Colonic mucosa (tissue), 4 donors: Measurements from ENCODE around the gene CHSY1. TPM values are rescaled to one million over a fixed set of nuclear protein-coding genes. Genes with fewer than 3 reads are reported as not detected.

Experiments
- DNase-seq: peaks from one replicate; pipeline ENCODE4 v3.0.0-alpha.2; 2020
- H3K27ac ChIP-seq: fragments of 200-600 bp; one replicate; pipeline ENCODE4 v1.8.0; 2021
- H3K27me3 ChIP-seq: fragments of 200-600 bp; one replicate; pipeline ENCODE4 v1.8.0; 2021
- H3K36me3 ChIP-seq: fragments of 200-600 bp; one replicate; pipeline ENCODE4 v1.8.0; 2021
- H3K4me1 ChIP-seq: fragments of 200-600 bp; one replicate; pipeline ENCODE4 v1.8.0; 2021; ENCODE audit warnings: mild to moderate bottlenecking
- H3K4me3 ChIP-seq: fragments of 200-600 bp; one replicate; pipeline ENCODE4 v1.8.0; 2021
- H3K9ac ChIP-seq, 2 donors: one replicate each; pipeline ENCODE4 v1.7.0; 2013; ENCODE audit warnings: control low read depth in 2 of 2, low read depth in 2 of 2, low read length in 2 of 2
- H3K9me3 ChIP-seq: fragments of 200-600 bp; one replicate; pipeline ENCODE4 v1.8.0; 2021
- intact Hi-C: fragments of 100-400 bp; cut with DNase I; formaldehyde crosslinking; loops from one replicate; pipeline ENCODE4 v1.14.1; 2022
- total RNA-seq, 2 donors: library from RNA; stranded (reverse); fragmentation: NEBNext Ultra II Directional in 1 of 2; extraction: Animal tissue kit (Norgen Biotek cat#: 25700) in 1 of 2; gene quantifications; one replicate each; pipeline ENCODE4 v1.2.1, GENCODE V29; 2021
- TF ChIP-seq, protein P1 (sequence below): fragments of 200-600 bp; IDR thresholded peaks from one replicate; pipeline ENCODE4 v1.8.0; 2022; ENCODE audit warnings: antibody characterized with exemption, mild to moderate bottlenecking
- donor health status: healthy.
- donor health status: DM: no; HTN: no; CAD: no.
- donor health status: DM: no; HTN: no; CAD: no.

Gene CHSY1
- total RNA-seq, 2 donors from 2014 or later, result 12.3 to 13.7 TPM

GRCh38 chr15:101158166-101159095, 93.4 kb downstream of the CHSY1 start:
- TF ChIP-seq, protein P1, sequence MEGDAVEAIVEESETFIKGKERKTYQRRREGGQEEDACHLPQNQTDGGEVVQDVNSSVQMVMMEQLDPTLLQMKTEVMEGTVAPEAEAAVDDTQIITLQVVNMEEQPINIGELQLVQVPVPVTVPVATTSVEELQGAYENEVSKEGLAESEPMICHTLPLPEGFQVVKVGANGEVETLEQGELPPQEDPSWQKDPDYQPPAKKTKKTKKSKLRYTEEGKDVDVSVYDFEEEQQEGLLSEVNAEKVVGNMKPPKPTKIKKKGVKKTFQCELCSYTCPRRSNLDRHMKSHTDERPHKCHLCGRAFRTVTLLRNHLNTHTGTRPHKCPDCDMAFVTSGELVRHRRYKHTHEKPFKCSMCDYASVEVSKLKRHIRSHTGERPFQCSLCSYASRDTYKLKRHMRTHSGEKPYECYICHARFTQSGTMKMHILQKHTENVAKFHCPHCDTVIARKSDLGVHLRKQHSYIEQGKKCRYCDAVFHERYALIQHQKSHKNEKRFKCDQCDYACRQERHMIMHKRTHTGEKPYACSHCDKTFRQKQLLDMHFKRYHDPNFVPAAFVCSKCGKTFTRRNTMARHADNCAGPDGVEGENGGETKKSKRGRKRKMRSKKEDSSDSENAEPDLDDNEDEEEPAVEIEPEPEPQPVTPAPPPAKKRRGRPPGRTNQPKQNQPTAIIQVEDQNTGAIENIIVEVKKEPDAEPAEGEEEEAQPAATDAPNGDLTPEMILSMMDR, result no peak
- no peak for DNase-seq
- intact Hi-C loops, result no loop called here
- H3K27me3 ChIP-seq, result no peaks in the 10 kb centered on the region
- no peaks in the 10 kb centered on the region for H3K36me3 ChIP-seq
- no peaks in the 10 kb centered on the region for H3K4me1 ChIP-seq
- no peaks in the 10 kb centered on the region for H3K9me3 ChIP-seq
- H3K4me3 ChIP-seq, result no peak overlapping the region
- H3K9ac ChIP-seq, result no peak overlapping the region
- H3K27ac ChIP-seq, result no peak overlapping the region

DNA sequence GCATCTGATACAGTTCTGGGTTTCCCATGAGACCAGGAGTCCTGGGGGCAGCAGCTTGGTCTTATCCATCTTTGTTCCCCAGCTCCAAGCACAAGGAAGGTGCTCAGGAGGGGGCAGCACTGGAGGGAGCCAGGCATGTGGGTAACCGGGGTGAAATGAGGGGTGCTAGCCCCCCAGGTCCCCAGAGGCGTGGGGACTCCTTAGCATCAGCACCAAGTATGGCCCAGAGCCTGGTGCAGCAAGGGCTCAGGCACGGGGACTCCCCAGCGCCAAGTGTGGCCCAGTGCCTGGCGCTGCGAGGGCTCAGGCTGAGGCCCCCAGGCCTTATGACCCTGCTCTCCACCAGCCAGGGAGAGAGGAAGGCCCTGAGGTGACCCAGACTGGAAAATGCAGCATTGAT, 94.1 kb downstream of the CHSY1 start:
- H3K4me1 ChIP-seq, result no peaks in the 10 kb centered on the region
- H3K4me3 ChIP-seq, result no peak overlapping the region
- H3K9me3 ChIP-seq, result no peaks in the 10 kb centered on the region
- H3K9ac ChIP-seq, result no peak overlapping the region
- no peak for DNase-seq
- H3K36me3 ChIP-seq, result no peaks in the 10 kb centered on the region
- no peak overlapping the region for H3K27ac ChIP-seq
- TF ChIP-seq, protein P1, result no peak
- H3K27me3 ChIP-seq, result no peaks in the 10 kb centered on the region
- intact Hi-C loops, result no loop called here

GRCh38 chr15:101156509-101157159, 95.2 kb downstream of the CHSY1 start:
- H3K27ac ChIP-seq, result no peak overlapping the region
- no peaks in the 10 kb centered on the region for H3K36me3 ChIP-seq
- TF ChIP-seq, protein P1, result no peak
- no peak overlapping the region for H3K9ac ChIP-seq
- no peaks in the 10 kb centered on the region for H3K27me3 ChIP-seq
- DNase-seq, result no peak
- H3K4me1 ChIP-seq, result no peaks in the 10 kb centered on the region
- no peaks in the 10 kb centered on the region for H3K9me3 ChIP-seq
- H3K4me3 ChIP-seq, result no peak overlapping the region
- intact Hi-C loops, result no loop called here

DNA sequence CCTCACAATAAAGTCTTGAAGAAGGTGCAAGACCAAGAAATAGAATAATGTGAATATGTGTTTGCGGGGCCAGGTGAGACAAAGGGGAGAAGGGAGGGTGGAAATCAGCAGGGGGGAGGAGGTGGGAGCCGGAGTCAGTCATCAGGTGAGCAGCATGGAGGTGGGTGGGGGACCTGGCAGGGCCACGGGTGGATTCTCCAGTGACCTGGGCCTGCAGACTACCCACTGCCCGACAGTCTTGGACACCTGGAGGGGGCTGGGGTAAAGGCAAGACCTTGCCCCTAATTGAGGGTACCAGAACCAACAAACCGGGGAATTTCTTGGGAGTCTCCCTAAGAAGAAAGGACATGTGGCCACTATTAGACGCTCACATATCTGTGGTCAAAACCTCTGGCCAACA, 95.8 kb downstream of the CHSY1 start:
- H3K9ac ChIP-seq, result no peak overlapping the region
- H3K36me3 ChIP-seq, result no peaks in the 10 kb centered on the region
- no peak overlapping the region for H3K4me3 ChIP-seq
- TF ChIP-seq, protein P1, result no peak
- no peak overlapping the region for H3K27ac ChIP-seq
- no peaks in the 10 kb centered on the region for H3K27me3 ChIP-seq
- intact Hi-C loops, result no loop called here
- DNase-seq, result no peak
- no peaks in the 10 kb centered on the region for H3K9me3 ChIP-seq
- H3K4me1 ChIP-seq, result no peaks in the 10 kb centered on the region

DNA sequence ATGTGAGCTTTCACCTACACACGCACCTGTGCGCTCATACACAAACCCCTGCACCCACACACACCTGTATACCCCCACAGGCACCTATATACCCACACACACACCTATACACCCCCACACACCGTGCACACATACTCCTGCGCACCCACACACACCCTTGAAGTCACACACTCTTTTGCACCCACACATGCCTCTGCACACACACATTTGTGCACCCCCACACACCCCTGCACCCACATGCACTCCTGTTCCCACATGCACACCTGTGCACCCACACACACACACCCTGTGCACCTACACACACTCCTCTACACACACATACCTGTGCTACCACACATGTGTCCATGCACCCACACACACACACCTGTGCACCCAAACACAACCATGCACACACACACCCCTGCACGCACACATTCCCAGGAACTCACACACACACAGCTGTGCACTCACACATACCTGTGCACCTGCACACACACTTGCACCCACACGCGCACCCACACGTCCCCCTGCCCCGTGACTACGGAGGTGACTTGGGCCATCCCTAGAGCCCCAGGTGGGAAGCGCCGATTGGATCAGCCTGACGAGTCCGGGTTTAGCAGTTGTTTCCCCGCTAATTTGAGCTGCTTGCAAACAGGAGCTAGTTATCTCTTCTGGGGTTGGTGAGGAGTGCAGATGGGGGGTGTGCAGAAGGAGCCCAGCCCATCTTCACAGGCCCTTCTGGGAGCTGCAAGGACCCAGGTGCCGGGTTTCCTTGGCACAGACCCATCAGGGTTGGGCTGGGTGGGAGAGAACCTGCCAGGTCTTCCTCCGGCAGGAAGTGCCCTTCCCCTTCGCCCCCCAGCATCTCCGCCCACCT, 97.8 kb downstream of the CHSY1 start:
- intact Hi-C loops, result no loop called here
- H3K4me1 ChIP-seq, result no peaks in the 10 kb centered on the region
- no peak overlapping the region for H3K4me3 ChIP-seq
- TF ChIP-seq, protein P1, result no peak
- H3K9me3 ChIP-seq, result no peaks in the 10 kb centered on the region
- no peaks in the 10 kb centered on the region for H3K27me3 ChIP-seq
- H3K27ac ChIP-seq, result no peak overlapping the region
- no peak for DNase-seq
- H3K9ac ChIP-seq, result no peak overlapping the region
- no peaks in the 10 kb centered on the region for H3K36me3 ChIP-seq
